RWPE2 (cell line): ENCODE data around the gene SLC48A1.

Source experiments
- ATAC-seq: fragments of 200-7000 bp; cut with Tn5 transposase; 3 replicates; pipeline ENCODE4 v1.9.1; 2021; ENCODE audit warnings: low read depth
- DNase-seq: peaks from one replicate; pipeline ENCODE4 v3.0.0-alpha.2; 2020; ENCODE audit warnings: low spot score
- H3K27ac ChIP-seq: fragments of 450-650 bp; 2 replicates; pipeline ENCODE4 v1.5.1; 2017; ENCODE audit warnings: mild to moderate bottlenecking; ENCODE audit not compliant: poor library complexity, severe bottlenecking
- H3K27me3 ChIP-seq: fragments of 250-450 bp; sonication (Bioruptor Pico); 2 replicates; pipeline ENCODE4 v1.5.1; 2021; ENCODE audit warnings: mild to moderate bottlenecking, moderate library complexity; ENCODE audit not compliant: insufficient read depth, poor library complexity, severe bottlenecking
- H3K36me3 ChIP-seq: fragments of 250-450 bp; sonication (Bioruptor Pico); 2 replicates; pipeline ENCODE4 v1.5.1; 2020; ENCODE audit warnings: low read depth, mild to moderate bottlenecking, moderate library complexity
- H3K4me1 ChIP-seq: fragments of 250-450 bp; sonication (Bioruptor Pico); 2 replicates; pipeline ENCODE4 v1.5.1; 2021; ENCODE audit warnings: mild to moderate bottlenecking, moderate library complexity; ENCODE audit not compliant: insufficient read depth, poor library complexity, severe bottlenecking
- H3K4me3 ChIP-seq: fragments of 250-450 bp; sonication (Bioruptor Pico); 2 replicates; pipeline ENCODE4 v1.5.1; 2021; ENCODE audit warnings: mild to moderate bottlenecking, moderate library complexity; ENCODE audit not compliant: severe bottlenecking
- H3K9me3 ChIP-seq: fragments of 250-450 bp; sonication (Bioruptor Pico); 2 replicates; pipeline ENCODE4 v1.5.1; 2021; ENCODE audit warnings: mild to moderate bottlenecking, moderate library complexity; ENCODE audit not compliant: severe bottlenecking
- CTCF ChIP-seq: fragments of 450-650 bp; IDR thresholded peaks from one replicate; pipeline ENCODE4 v1.5.1; 2017; ENCODE audit warnings: mild to moderate bottlenecking, moderate library complexity; ENCODE audit not compliant: poor library complexity, severe bottlenecking

Gene SLC48A1

GRCh38 chr12:47768323-47768811 is 4.7 kb upstream of the SLC48A1 start:
- no peak for DNase-seq

GRCh38 chr12:47769234-47770085 is 3.6 kb upstream of the SLC48A1 start:
- H3K27ac ChIP-seq: peak overlapping the region; percentile 70
- DNase-seq: no peak

More at GRCh38 chr12:47768323-47768811, 4.7 kb upstream of the SLC48A1 start:
- Histone ChIP-seq H3K4me1 (peaks cover 45% of the 10 kb centered on the region), H3K36me3 (no peaks in the 10 kb centered on the region), H3K9me3 (no peaks in the 10 kb centered on the region), H3K4me3 (no peak overlapping the region), H3K27me3 (no peaks in the 10 kb centered on the region), H3K27ac (peak overlapping the region; percentile 70)
- TF ChIP-seq CTCF: no peak
- ATAC-seq: peak; percentile 85

GRCh38 chr12:47770086-47770726 is 2.8 kb upstream of the SLC48A1 start:
- Histone ChIP-seq H3K4me3 (no peak overlapping the region), H3K4me1 (peaks cover 35% of the 10 kb centered on the region), H3K9me3 (no peaks in the 10 kb centered on the region), H3K27ac (peak overlapping the region; percentile 70), H3K27me3 (no peaks in the 10 kb centered on the region), H3K36me3 (no peaks in the 10 kb centered on the region)
- no peak for TF ChIP-seq CTCF
- DNase-seq (no peak), ATAC-seq (no peak)

More at GRCh38 chr12:47769234-47770085, 3.6 kb upstream of the SLC48A1 start:
- TF ChIP-seq CTCF: no peak
- Histone ChIP-seq H3K9me3 (no peaks in the 10 kb centered on the region), H3K36me3 (no peaks in the 10 kb centered on the region), H3K27me3 (no peaks in the 10 kb centered on the region), H3K4me1 (peaks cover 35% of the 10 kb centered on the region), H3K4me3 (no peak overlapping the region)
- no peak for ATAC-seq

GRCh38 chr12:47771304-47771703 is 1.7 kb upstream of the SLC48A1 start:
- DNase-seq (no peak), ATAC-seq (no peak)
- no peaks in the 10 kb centered on the region for H3K27me3 ChIP-seq
- H3K9me3 ChIP-seq: no peaks in the 10 kb centered on the region
- H3K36me3 ChIP-seq: no peaks in the 10 kb centered on the region
- H3K27ac ChIP-seq: no peak overlapping the region
- TF ChIP-seq CTCF: no peak
- no peak overlapping the region for H3K4me3 ChIP-seq
- H3K4me1 ChIP-seq: peaks cover 35% of the 10 kb centered on the region
